CD4-positive, alpha-beta memory T cell (primary cell): Measurements from ENCODE around the gene UNC79. TPM values are rescaled to one million over a fixed set of nuclear protein-coding genes. Genes with fewer than 3 reads are reported as not detected.

Experiments
- polyA plus RNA-seq, 2 donors: library from polyadenylated mRNA; unstranded; fragments of 300-500 nt; fragmentation: Illumina TruSeq; gene quantifications; one replicate each; pipeline ENCODE4 v1.2.3, GENCODE V29; 2021
- total RNA-seq, 2 experiments: library from RNA; stranded (reverse); gene quantifications; one replicate each; pipeline ENCODE4 v1.2.3, GENCODE V29; 2021

UNC79 gene
- total and polyA plus RNA-seq, 4 experiments from 2014 or later, result 0.03 to 0.06 TPM; not detected in 2

Other genes with a start within 250 kb of the UNC79 start
- gene MOAP1, start 246.0 kb upstream of the UNC79 start, total RNA-seq, result 10 to 100 TPM; 39.0 to 39.9 TPM
- 100 to 1,000 TPM in 1 of 2 donors, 10 to 100 TPM in 1; 59.4 to 108 TPM for gene MOAP1, start 246.0 kb upstream of the UNC79 start, polyA plus RNA-seq
- gene LYSET, start 245.6 kb upstream of the UNC79 start, total RNA-seq, result 10 to 100 TPM; 20.2 to 24.0 TPM
- gene LYSET, start 245.6 kb upstream of the UNC79 start, polyA plus RNA-seq, result 10 to 100 TPM; 37.3 to 44.5 TPM
- gene GON7, start 223.9 kb upstream of the UNC79 start, total RNA-seq, result 10 to 100 TPM; 11.6 to 12.7 TPM
- gene GON7, start 223.9 kb upstream of the UNC79 start, polyA plus RNA-seq, result 10 to 100 TPM; 23.0 to 28.8 TPM
- gene UBR7, start 223.7 kb upstream of the UNC79 start, total RNA-seq, result 10 to 100 TPM; 17.5 to 17.8 TPM
- gene UBR7, start 223.7 kb upstream of the UNC79 start, polyA plus RNA-seq, result 10 to 100 TPM; 28.5 to 47.8 TPM
- 10 to 100 TPM; 30.3 to 38.3 TPM for gene BTBD7, start 97.9 kb upstream of the UNC79 start, total RNA-seq
- 1 to 10 TPM; 6.9 to 8.7 TPM for gene BTBD7, start 97.9 kb upstream of the UNC79 start, polyA plus RNA-seq
- not detected for gene COX8C, start 83.8 kb upstream of the UNC79 start, total RNA-seq
- gene COX8C, start 83.8 kb upstream of the UNC79 start, polyA plus RNA-seq, result not detected